ENCODE data around the gene USP47. TPM values are rescaled to one million over a fixed set of nuclear protein-coding genes. Genes with fewer than 3 reads are reported as not detected.

The USP47 gene
- total RNA-seq, 1 experiment from 2014 or later, result 45.2 TPM

DNA sequence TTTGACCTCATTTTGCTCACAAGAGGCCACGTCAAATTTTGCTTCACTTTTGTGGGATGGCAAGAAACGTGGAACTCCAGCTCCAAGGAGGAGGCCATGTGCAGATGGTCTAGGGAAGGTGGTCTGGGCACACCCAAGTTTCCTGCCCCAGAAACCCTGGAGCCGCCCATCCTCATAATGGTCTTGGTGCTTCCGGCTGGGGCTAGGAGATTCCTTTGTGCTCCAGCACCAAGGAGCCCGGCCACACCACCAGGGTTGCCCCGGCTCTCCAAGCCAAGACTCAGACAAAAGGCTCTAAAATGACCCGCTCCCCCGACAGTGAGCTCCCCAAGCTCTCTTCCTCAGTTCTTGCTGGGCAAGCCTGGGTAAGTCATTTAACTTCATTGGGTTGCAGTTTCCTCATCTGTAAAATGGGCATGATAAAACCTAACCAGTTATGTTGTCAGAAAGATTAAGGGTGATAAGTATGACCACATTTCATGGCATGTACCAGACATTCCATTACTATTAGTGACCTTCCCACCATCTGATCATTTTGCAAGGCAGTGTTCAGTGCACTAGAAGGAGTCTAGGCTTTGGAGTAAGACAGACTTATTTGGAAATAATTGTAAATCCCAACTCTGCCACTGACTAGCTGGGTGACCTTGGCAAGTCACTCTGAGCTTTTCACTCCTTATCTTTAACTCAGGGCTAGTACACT, 143.4 kb downstream of the USP47 start:
- Histone ChIP-seq H3K4me2 (ENCODE audit: low read length) (no peak overlapping the region), H3K79me2 (ENCODE audit: low read length) (no peaks in the 10 kb centered on the region), H4K20me1 (ENCODE audit: low read length) (no peaks in the 10 kb centered on the region), H3F3A (ENCODE audit: low read length, unreplicated experiment) (peaks cover 4% of the 10 kb centered on the region), H3K27me3 (ENCODE audit: low read length) (no peaks in the 10 kb centered on the region), H3K9me2 (replicated peaks; ENCODE audit: low read length) (no peaks in the 10 kb centered on the region), H3K9ac (ENCODE audit: low read length) (no peak overlapping the region), H3K27ac (ENCODE audit: low read length) (no peak overlapping the region), H3K36me3 (ENCODE audit: low read depth, low read length) (no peaks in the 10 kb centered on the region), H3K4me1 (ENCODE audit: insufficient read depth, low read length) (peaks cover 55% of the 10 kb centered on the region), H3K9me3 (ENCODE audit: low read length) (no peaks in the 10 kb centered on the region), H3K4me3 (ENCODE audit: low read length) (no peak overlapping the region), H2AFZ (ENCODE audit: low read length) (no peak overlapping the region)
- POLR2A ChIA-PET (ENCODE audit: unreplicated experiment), result no interaction called here
- intact Hi-C loops (cut with micrococcal nuclease), result no loop called here
- DNase-seq (peak; percentile 49), ATAC-seq (no peak)
- TF ChIP-seq EZH2 (IDR thresholded peaks at IDR 0.05; ENCODE audit: low read length, unreplicated experiment), result no peak
- TF ChIP-seq, protein P1, sequence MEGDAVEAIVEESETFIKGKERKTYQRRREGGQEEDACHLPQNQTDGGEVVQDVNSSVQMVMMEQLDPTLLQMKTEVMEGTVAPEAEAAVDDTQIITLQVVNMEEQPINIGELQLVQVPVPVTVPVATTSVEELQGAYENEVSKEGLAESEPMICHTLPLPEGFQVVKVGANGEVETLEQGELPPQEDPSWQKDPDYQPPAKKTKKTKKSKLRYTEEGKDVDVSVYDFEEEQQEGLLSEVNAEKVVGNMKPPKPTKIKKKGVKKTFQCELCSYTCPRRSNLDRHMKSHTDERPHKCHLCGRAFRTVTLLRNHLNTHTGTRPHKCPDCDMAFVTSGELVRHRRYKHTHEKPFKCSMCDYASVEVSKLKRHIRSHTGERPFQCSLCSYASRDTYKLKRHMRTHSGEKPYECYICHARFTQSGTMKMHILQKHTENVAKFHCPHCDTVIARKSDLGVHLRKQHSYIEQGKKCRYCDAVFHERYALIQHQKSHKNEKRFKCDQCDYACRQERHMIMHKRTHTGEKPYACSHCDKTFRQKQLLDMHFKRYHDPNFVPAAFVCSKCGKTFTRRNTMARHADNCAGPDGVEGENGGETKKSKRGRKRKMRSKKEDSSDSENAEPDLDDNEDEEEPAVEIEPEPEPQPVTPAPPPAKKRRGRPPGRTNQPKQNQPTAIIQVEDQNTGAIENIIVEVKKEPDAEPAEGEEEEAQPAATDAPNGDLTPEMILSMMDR (conservative IDR thresholded peaks at IDR 0.05; ENCODE audit: low read depth, low read length), result no peak
- no peak for TF ChIP-seq EZH2phosphoT487 (IDR thresholded peaks at IDR 0.05; ENCODE audit: borderline replicate concordance, low read length)
- CTCF ChIA-PET, result no interaction called here
- no TSS peak for BruUV-seq (replicated peaks)

DNA sequence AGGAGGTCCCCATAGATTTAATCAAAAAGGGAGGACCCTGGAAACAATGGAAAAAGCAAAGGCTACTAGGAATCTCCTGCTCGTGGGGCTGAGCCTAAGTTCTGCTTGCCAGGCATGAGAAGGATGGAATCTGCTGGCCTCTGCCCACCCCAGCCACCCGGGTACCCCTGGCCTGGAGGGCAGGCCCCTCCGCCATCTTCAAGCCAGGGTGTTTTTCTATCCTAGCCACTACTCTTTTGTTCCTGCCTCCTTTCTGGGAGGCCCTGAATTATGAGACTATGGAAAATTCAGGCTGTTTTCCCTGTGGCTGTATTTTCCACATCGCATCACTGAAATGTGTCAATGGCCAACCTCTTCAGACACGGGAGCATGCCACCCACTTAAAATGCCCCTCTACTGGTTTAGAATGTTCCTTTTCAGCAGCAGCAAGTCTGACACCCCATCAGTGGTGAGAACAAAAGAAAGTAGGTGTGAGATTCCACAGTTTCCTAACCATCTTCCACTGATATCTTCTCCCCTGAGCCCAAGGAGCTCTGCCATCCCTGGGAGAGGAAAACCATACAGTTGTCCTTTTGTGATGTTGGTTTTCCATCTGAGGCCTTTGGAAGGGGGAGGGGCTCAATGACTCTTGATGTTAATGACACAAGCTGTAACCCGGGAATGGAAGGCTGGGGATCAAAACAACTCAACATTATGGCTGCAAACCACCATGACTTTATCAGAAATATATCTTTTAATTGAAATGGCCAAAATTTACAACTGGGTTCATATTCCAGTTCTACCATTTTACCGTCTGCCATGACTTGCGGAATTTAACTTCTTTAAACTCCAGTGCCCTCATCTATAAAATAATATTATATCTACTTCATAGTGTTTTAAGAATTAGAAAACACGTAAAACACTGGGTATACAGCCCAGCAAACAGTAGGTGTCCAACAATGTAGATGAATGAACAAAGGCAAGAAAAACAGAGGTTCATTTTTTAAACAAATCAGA, 144.5 kb downstream of the USP47 start:
- BruUV-seq (replicated peaks), result no TSS peak
- ATAC-seq (no peak), DNase-seq (no peak)
- Histone ChIP-seq H3K4me1 (ENCODE audit: insufficient read depth, low read length) (peaks cover 46% of the 10 kb centered on the region), H3K27ac (ENCODE audit: low read length) (peak overlapping the region; percentile 94; the same call in 1 of the 2 replicates), H2AFZ (ENCODE audit: low read length) (no peak overlapping the region), H3K4me2 (ENCODE audit: low read length) (no peak overlapping the region), H3K9ac (ENCODE audit: low read length) (no peak overlapping the region), H3K79me2 (ENCODE audit: low read length) (no peaks in the 10 kb centered on the region), H3K27me3 (ENCODE audit: low read length) (no peaks in the 10 kb centered on the region), H3K9me2 (replicated peaks; ENCODE audit: low read length) (no peaks in the 10 kb centered on the region), H3K4me3 (ENCODE audit: low read length) (no peak overlapping the region), H4K20me1 (ENCODE audit: low read length) (no peaks in the 10 kb centered on the region), H3K36me3 (ENCODE audit: low read depth, low read length) (no peaks in the 10 kb centered on the region), H3F3A (ENCODE audit: low read length, unreplicated experiment) (peaks cover 4% of the 10 kb centered on the region), H3K9me3 (ENCODE audit: low read length) (no peaks in the 10 kb centered on the region)
- intact Hi-C loops (cut with micrococcal nuclease), result no loop called here
- ChIA-PET POLR2A (ENCODE audit: unreplicated experiment) (no interaction called here), CTCF (no interaction called here)
- TF ChIP-seq, protein P1 (conservative IDR thresholded peaks at IDR 0.05; ENCODE audit: low read depth, low read length), result no peak
- no peak for TF ChIP-seq EZH2 (IDR thresholded peaks at IDR 0.05; ENCODE audit: low read length, unreplicated experiment)

All from PC-3 (cell line).